ENCODE data around the gene HMCN1.
"Not testable (repeated sequence)": the region's sequence is repeated elsewhere in the genome, so short reads cannot be mapped to it uniquely, and the experiment has no call there.

Gene HMCN1

GRCh38 chr1:186165303-186165702 is 431.1 kb downstream of the HMCN1 start:
- DNase-seq: no peak

- no peak for DNase-seq
Measured at GRCh38 chr1:186167096-186167668, 433.0 kb downstream of the HMCN1 start.

DNA sequence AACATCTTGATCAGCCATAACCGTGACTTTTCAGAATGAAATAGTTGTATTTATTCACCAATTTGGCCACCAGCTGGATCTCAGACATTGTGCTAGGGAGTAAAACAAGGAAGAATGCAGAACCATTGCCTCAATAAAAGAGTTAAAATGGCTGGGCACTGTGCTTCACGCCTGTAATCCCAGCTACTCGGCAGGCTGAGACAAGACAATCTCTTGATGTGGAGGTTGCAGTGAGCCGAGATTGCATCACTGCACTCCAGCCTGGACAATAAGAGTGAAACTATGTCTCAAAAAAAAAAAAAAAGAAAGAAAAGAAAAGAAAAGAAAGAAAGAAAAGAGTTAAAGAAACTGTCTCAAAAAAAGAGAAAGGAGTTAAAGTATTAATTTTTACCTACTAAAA is 441.4 kb downstream of the HMCN1 start:
- DNase-seq: no peak

DNA sequence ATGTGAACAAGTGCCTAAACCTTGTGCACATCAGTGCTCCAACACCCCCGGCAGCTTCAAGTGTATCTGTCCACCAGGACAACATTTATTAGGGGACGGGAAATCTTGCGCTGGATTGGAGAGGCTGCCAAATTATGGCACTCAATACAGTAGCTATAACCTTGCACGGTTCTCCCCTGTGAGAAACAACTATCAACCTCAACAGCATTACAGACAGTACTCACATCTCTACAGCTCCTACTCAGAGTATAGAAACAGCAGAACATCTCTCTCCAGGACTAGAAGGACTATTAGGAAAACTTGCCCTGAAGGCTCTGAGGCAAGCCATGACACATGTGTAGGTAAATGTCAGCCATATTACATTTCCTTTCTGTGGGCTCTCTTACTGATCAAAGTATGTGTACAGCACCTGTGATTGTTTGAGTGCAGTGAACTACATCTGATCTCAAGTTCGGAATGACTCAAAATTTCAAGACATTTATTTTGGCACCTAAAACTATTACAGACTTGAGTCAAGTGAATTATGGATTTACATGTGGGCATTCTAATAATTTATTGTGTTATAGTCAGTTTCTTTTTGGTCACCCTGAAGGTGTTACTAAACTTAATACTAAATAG is 444.3 kb downstream of the HMCN1 start:
- no peak for DNase-seq

DNA sequence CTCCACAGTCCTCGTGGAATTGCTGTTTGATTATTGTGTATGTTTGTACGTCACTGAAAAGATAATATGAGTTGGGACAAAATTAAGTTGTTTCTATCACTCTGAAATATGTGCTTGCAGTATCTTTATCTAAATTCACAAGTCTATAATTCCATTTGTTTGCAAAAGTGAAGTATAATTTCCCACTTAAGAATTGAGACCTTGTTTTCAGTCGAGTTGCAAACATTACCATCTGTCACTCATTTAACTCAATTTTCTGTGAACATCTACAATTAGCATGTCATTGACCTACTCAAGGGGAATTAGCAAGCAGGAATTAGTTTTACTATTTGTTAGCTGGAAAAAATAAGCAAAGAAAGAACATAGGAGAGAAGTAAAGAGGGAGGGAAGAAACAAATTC is 445.0 kb downstream of the HMCN1 start:
- no peak for DNase-seq

- no peak for DNase-seq
Measured at GRCh38 chr1:186183219-186183618, 449.0 kb downstream of the HMCN1 start.

GRCh38 chr1:186183970-186184628 is 449.9 kb downstream of the HMCN1 start:
- DNase-seq: no peak

DNA sequence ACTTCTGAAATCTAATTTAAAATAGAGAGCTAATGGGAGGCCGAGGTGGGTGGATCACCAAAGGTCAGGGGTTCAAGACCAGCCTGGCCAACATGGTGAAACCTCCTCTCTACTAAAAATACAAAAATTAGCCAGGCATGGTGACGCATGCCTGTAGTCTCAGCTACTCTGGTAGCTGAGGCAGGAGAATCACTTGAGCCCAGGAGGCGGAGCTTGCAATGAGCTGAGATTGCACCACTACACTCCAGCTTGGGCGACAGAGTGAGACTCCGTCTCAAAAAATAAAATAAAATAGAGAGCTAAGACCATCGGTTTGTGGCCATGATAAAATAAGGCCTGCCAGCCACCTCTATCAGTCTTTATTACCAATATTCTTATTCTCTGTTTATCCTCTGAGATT is 452.1 kb downstream of the HMCN1 start:
- not testable (repeated sequence) for DNase-seq

DNA sequence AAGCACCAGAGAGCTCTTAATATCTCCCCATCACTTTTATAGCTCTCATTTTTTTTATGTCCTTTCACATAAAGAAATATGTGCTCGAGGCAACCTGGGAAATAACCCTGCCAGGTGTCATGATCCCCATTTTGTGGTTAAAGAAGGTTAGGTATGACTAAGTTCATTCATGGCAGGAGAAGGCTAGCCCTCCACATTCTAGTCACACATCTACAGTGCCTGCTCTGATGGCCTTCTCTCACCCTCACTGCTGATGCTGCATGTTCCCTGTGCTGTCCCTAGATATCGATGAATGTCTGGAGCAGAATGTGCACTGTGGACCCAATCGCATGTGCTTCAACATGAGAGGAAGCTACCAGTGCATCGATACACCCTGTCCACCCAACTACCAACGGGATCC is 453.4 kb downstream of the HMCN1 start:
- DNase-seq: no peak

DNA sequence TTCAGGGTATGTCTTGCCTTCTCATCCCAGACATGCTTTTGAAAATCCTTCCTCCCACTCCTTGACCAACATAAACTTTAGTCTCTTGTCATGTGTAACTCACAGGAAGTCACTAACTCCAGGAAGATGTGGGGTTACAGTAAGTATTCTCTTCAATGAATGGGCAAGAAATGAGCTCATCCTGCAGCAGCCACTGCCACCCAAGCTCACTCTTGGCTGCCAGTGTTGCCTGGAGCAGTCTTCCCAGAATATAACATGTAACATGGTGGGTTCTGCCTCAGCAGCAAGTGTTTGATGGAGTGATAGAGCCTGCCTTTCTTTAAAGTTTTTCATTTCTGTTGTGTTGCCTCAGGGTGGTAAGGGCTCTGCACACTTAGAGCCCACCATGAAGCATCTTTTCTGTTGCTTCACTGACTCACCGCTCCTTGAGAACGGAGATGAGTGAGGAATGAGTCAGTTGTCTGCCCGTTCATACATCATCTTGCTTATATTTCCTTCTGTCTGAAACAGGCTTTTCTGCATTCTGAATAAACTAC is 453.9 kb downstream of the HMCN1 start:
- no peak for DNase-seq

GRCh38 chr1:186188736-186189135 is 454.5 kb downstream of the HMCN1 start:
- DNase-seq: no peak

- no peak for DNase-seq
Measured at GRCh38 chr1:186189156-186189555, 455.0 kb downstream of the HMCN1 start.

- DNase-seq: no peak
Measured at GRCh38 chr1:186191511-186191910, 457.3 kb downstream of the HMCN1 start.

DNA sequence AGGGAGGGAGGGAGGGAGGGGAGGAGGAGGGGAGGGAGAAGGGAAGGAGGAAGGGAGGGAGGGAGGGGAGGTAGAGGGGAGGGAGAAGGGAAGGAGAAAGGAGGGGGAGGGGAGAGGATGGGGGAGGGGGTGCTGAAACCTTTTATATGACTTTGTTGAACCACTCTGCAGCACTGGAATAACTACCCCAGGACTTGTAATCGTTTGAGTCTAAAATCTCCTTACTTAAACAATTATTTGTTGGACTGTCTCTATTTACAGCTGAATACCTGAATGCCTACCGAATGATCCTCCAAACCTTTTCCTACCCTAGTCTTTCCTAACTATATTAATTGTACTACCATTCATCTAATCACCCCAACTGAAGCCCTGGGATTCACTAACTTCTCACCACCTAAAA is 459.0 kb downstream of the HMCN1 start:
- no peak for DNase-seq

DNA sequence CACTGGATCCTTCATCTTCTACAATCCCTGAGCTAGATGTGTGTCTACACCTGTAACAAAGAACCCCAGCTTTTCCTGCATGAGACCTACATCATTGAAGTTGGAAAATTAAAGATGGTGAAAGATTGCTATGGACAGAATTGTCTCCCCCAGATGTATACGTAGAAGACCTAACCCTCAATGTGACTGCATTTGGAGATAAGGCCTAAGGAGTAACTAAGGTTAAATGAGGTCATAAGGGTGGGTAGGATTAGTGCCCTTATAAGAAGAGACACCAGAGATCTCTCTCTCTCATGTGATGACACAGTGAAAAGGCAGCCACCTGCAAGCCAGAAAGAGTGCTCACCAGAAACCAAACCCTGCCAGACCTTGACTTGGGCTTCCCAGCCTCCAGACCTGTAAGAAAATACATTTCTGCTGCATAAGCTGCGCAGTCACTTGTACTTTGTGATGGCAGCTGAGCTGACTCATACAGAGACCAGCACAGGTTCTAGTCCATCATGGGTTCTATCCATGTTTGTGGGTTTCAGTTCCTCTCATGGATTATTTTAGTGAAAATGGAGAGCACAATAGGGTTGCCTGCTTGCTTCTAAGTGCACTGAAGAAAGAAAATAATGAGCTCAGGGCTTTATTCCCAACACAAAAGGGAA is 460.0 kb downstream of the HMCN1 start:
- DNase-seq: peak; percentile 60

GRCh38 chr1:186195377-186195931 is 461.3 kb downstream of the HMCN1 start:
- DNase-seq: peak; percentile 93

DNA sequence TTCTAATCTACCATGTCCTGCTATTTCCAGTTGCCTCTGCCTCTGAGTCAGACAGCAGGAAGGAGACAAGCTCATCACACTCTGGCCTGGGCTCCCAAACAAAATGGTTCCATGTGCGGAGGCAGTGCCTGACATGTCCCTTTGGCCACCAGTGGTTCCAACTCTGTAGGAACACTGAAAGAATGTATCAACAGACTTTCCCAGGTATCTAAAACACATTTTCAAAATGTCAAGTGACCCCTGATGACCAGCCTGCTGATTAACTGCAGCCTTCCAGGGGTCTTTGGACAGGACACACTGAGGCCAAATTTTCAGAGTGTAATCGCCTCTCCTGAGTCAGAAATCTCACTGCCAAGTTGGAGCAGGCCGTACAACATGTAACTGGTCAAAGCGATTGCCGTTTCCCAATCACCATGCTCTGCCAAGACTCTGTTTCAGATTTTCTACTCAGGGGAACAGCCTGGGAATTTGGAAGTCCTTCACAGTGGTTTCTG is 468.1 kb downstream of the HMCN1 start:
- no peak for DNase-seq

DNA sequence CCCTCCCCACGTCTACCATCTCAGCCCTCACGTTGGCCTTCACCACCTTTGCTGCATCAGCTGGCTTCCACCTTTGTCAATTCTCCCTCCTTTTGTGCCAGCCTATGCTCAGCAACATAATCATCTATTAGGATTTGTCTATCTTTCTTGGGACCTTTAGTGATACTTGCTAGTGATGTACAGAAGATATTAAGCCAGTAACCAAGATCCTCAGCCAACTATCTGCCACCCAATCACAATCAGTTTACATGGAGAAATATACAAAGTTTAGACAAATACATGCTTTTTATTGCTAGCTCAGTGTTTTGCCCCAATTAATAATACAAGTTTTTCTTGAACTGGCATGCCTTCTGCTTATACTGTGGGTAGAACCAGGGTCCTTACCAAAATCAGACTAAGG is 468.6 kb downstream of the HMCN1 start:
- no peak for DNase-seq

- no peak for DNase-seq
Measured at GRCh38 chr1:186206048-186206570, 471.9 kb downstream of the HMCN1 start.

GRCh38 chr1:186207391-186208085 is 473.3 kb downstream of the HMCN1 start:
- DNase-seq: no peak

- no peak for DNase-seq
Measured at GRCh38 chr1:186208405-186209129, 474.4 kb downstream of the HMCN1 start.

- no peak for DNase-seq
Measured at GRCh38 chr1:186210258-186210657, 476.1 kb downstream of the HMCN1 start.

All from hematopoietic multipotent progenitor cell treated with erythropoietin and hydrocortisone succinate and interleukin-3 and kit ligand, for 8 days (in vitro differentiated cells).